Stomach (tissue), 4 donors: ENCODE results near the gene TAS1R3.

Experiments
- CTCF ChIP-seq, 7 experiments: fragments of 450-650 bp in 4 of 7; fragments of 200-600 bp in 3 of 7; sonication (generic) in 3 of 7; IDR thresholded peaks; one replicate each; pipeline ENCODE4 v1.5.1; 2016 to 2019; ENCODE audit warnings: antibody characterized with exemption in 7 of 7, control low read depth in 2 of 7, mild to moderate bottlenecking in 1 of 7
- POLR2A ChIP-seq, 4 donors: fragments of 450-650 bp; IDR thresholded peaks; one replicate each; pipeline ENCODE4 v1.6.1; 2016; ENCODE audit warnings: antibody characterized with exemption in 4 of 4, control low read depth in 2 of 4, mild to moderate bottlenecking in 1 of 4, moderate library complexity in 1 of 4

- TF ChIP-seq CTCF (IDR thresholded peaks at IDR 0.05): no peak
- no peak for TF ChIP-seq POLR2A (IDR thresholded peaks at IDR 0.05)
These were observed 46.6 kb upstream of the TAS1R3 start for GRCh38 chr1:1284221-1285101.
